A549 (cell line): ENCODE data around the gene MT1A. TPM values are rescaled to one million over a fixed set of nuclear protein-coding genes. Genes with fewer than 3 reads are reported as not detected.

Experiments
- ATAC-seq, 2 experiments: fragments of 200-7000 bp in 1 of 2; fragments of >200 bp in 1 of 2; cut with Nextera tagmentation in 1 of 2; cut with Tn5 transposase in 1 of 2; 3 replicates each; pipeline versions ENCODE4 v1.8.0 to v1.9.1; 2018 to 2020; ENCODE audit warnings: mild to moderate bottlenecking in 1 of 2, moderate library complexity in 1 of 2
- CTCF ChIA-PET: fragments of 300-600 bp; sonication (Branson Sonifier 250); formaldehyde crosslinking; extraction: SDS; loops from one replicate; lab custom pipeline; 2021; ENCODE audit warnings: antibody characterized with exemption, inconsistent platforms; lab: Yijun Ruan, JAX
- POLR2A ChIA-PET: fragments of 350-600 bp; formaldehyde crosslinking; extraction: SDS; loops from one replicate; lab custom pipeline; 2021; ENCODE audit warnings: antibody characterized with exemption, inconsistent platforms; lab: Yijun Ruan, JAX
- DNase-seq, 2 experiments: peaks; one replicate each; pipeline versions ENCODE4 v3.0.0 to v3.0.0-alpha.2; 2011 to 2016; ENCODE audit warnings: low read depth in 1 of 2, low spot score in 1 of 2
- FAIRE-seq: peaks from 2 replicates; lab custom pipeline; 2011; peaks lifted over from hg19 to GRCh38; lab: Jason Lieb, UNC
- H3K27ac ChIP-seq, 2 experiments: fragments of >200 bp; sonication (Bioruptor Twin); formaldehyde crosslinking; 3 replicates each; pipeline ENCODE4 v1.5.1; 2016 to 2017
- H3K4me1 ChIP-seq: fragments of >200 bp; sonication (Bioruptor Twin); formaldehyde crosslinking; 3 replicates; pipeline ENCODE4 v1.6.1; 2016
- H3K4me2 ChIP-seq: fragments of >200 bp; sonication (Bioruptor Twin); formaldehyde crosslinking; 3 replicates; pipeline ENCODE4 v1.6.1; 2016
- H3K4me3 ChIP-seq: fragments of >200 bp; sonication (Bioruptor Twin); formaldehyde crosslinking; 3 replicates; pipeline ENCODE4 v1.5.1; 2016
- H3K9me3 ChIP-seq: fragments of >200 bp; sonication (Bioruptor Twin); formaldehyde crosslinking; 3 replicates; pipeline ENCODE4 v1.6.1; 2016
- BCL3 ChIP-seq: fragments of >200 bp; sonication (Bioruptor Twin); formaldehyde crosslinking; IDR thresholded peaks from 3 replicates; pipeline ENCODE4 v1.6.1; 2016
- BHLHE40 ChIP-seq: IDR thresholded peaks from 2 replicates; pipeline ENCODE4 v1.6.1; 2012; ENCODE audit warnings: low read depth, low read length, inconsistent platforms
- CTCF ChIP-seq: fragments of >200 bp; sonication (Bioruptor Twin); formaldehyde crosslinking; IDR thresholded peaks from 3 replicates; pipeline ENCODE4 v1.5.1; 2016
- EHMT2 ChIP-seq: fragments of 200-600 bp; sonication (generic); IDR thresholded peaks from 2 replicates; pipeline ENCODE4 v1.6.1; 2016; ENCODE audit warnings: antibody characterized with exemption, low read depth, mild to moderate bottlenecking, moderate library complexity
- ELK1 ChIP-seq: fragments of 150-350 bp; IDR thresholded peaks from 2 replicates; pipeline ENCODE4 v1.6.1; 2014; ENCODE audit warnings: low read depth, mild to moderate bottlenecking, low read length
- FOXS1 ChIP-seq: fragments of 250-450 bp; sonication (Bioruptor Pico); IDR thresholded peaks from 2 replicates; pipeline ENCODE4 v1.5.0; 2020; ENCODE audit warnings: mild to moderate bottlenecking, moderate library complexity
- HDAC2 ChIP-seq: fragments of 200-600 bp; sonication (generic); IDR thresholded peaks from 2 replicates; pipeline ENCODE4 v1.6.1; 2016
- HEYL ChIP-seq: fragments of 250-450 bp; sonication (Bioruptor Pico); IDR thresholded peaks from 2 replicates; pipeline ENCODE4 v1.8.0; 2021; ENCODE audit warnings: mild to moderate bottlenecking, moderate library complexity
- HMGXB4 ChIP-seq: fragments of 250-450 bp; sonication (Bioruptor Pico); IDR thresholded peaks from 2 replicates; pipeline ENCODE4 v1.5.0; 2021; ENCODE audit warnings: mild to moderate bottlenecking, moderate library complexity, borderline replicate concordance
- HOXA7 ChIP-seq: fragments of 250-450 bp; sonication (Bioruptor Pico); IDR thresholded peaks from 2 replicates; pipeline ENCODE4 v1.5.0; 2020; ENCODE audit warnings: mild to moderate bottlenecking, moderate library complexity
- JUNB ChIP-seq: fragments of >200 bp; sonication (Bioruptor Twin); formaldehyde crosslinking; IDR thresholded peaks from 2 replicates; pipeline ENCODE4 v1.6.1; 2016
- MAFK ChIP-seq: fragments of 450-650 bp; IDR thresholded peaks from 2 replicates; pipeline ENCODE4 v1.6.1; 2014; ENCODE audit not compliant: partially characterized antibody
- NFE2L2 ChIP-seq: fragments of 150-350 bp; conservative IDR thresholded peaks from 2 replicates; pipeline ENCODE4 v1.6.1; 2014; ENCODE audit warnings: low read length
- REST ChIP-seq: fragments of 200-600 bp; sonication (generic); IDR thresholded peaks from 2 replicates; pipeline ENCODE4 v1.6.1; 2016; ENCODE audit warnings: antibody characterized with exemption, mild to moderate bottlenecking, moderate library complexity
- SREBF2 ChIP-seq: fragments of 450-650 bp; IDR thresholded peaks from 2 replicates; pipeline ENCODE4 v1.6.1; 2014; ENCODE audit warnings: mild to moderate bottlenecking, moderate library complexity
- TFCP2L1 ChIP-seq: fragments of 250-450 bp; sonication (Bioruptor Pico); IDR thresholded peaks from 2 replicates; pipeline ENCODE4 v1.5.0; 2021; ENCODE audit warnings: mild to moderate bottlenecking
- USF2 ChIP-seq: fragments of 450-650 bp; IDR thresholded peaks from 2 replicates; pipeline ENCODE4 v1.6.1; 2014; ENCODE audit warnings: antibody characterized with exemption
- ZFP36 ChIP-seq: fragments of 450-650 bp; IDR thresholded peaks from 2 replicates; pipeline ENCODE4 v1.6.1; 2014; ENCODE audit warnings: borderline replicate concordance; ENCODE audit not compliant: partially characterized antibody
- ZSCAN20 ChIP-seq: fragments of 250-450 bp; sonication (Bioruptor Pico); IDR thresholded peaks from 2 replicates; pipeline ENCODE4 v1.8.0; 2022; ENCODE audit warnings: mild to moderate bottlenecking, moderate library complexity
- WGBS: methylation state at CpG from one replicate; pipeline ENCODE4 v1.1.6; 2017; ENCODE audit errors: missing lambda C conversion rate; 5-methylcytosine and 5-hydroxymethylcytosine counted together
- polyA plus RNA-seq, 4 experiments: library from polyadenylated mRNA; depleted of rRNA in 3 of 4; stranded (reverse); fragments of >200 nt; fragmentation: RNase III in 1 of 4; extraction: RNeasy Plus Mini Kit Qiagen cat#74134 plus additional on column Dnase treatment in 1 of 4; gene quantifications; 2 replicates in 3 of 4; 3 replicates in 1 of 4; pipeline ENCODE4 v1.2.3, GENCODE V29; 2011 to 2017

Gene MT1A
- polyA plus RNA-seq, 2 of the 4 experiments (the other 2 are of a cell fraction) = 5.3 to 12.8 TPM

GRCh38 chr16:56675685-56676210 is 37.3 kb downstream of the MT1A start (continued):
- TF ChIP-seq BCL3 = no peak
- no peak for TF ChIP-seq HEYL (CRISPR knock-in tag)
- no peak for TF ChIP-seq HDAC2
- no peak for TF ChIP-seq USF2

- POLR2A ChIA-PET = interaction anchor here (0.9 kb wide), 1 partner anchor 20 kb away, joined by 4 read pairs; the partner anchor contains the start of gene MT1F
- H3K4me2 ChIP-seq = no peak overlapping the region
- no peak for TF ChIP-seq REST
- TF ChIP-seq, all 56 proteins: peak for 0
- Histone ChIP-seq H3K4me1 (peaks cover 4% of the 10 kb centered on the region; the same call in 1 of the 3 replicates), H3K4me3 (no peak overlapping the region), H3K27ac (no peak overlapping the region), H3K9me3 (no peaks in the 10 kb centered on the region)
- WGBS = 57% methylated on average over 3 of the region's 3 CpGs
- no peak for DNase-seq
- no peak for ATAC-seq
- CTCF ChIA-PET = interaction anchor here (0.8 to 4.3 kb wide), 6 partner anchors 15 to 163 kb away, joined by 3 to 33 read pairs (median 9); no protein-coding TSS in a partner anchor
- FAIRE-seq = no peak
These were observed 39.0 kb downstream of the MT1A start for GRCh38 chr16:56677474-56677873.

GRCh38 chr16:56679078-56679730 is 40.7 kb downstream of the MT1A start:
- ChIA-PET CTCF (interaction anchor here (1.2 to 4.3 kb wide), 5 partner anchors 17 to 111 kb away, joined by 3 to 33 read pairs (median 13); no protein-coding TSS in a partner anchor), POLR2A (no interaction called here)
- no peak overlapping the region for H3K4me3 ChIP-seq
- DNase-seq (no peak), ATAC-seq (no peak), FAIRE-seq (no peak)
- TF ChIP-seq TFCP2L1 (CRISPR knock-in tag) (no peak), NFE2L2 (no peak), ELK1 (no peak), ZFP36 (peak; percentile 17)
- no peaks in the 10 kb centered on the region for H3K9me3 ChIP-seq
- no peak overlapping the region; a peak in 1 of 6 replicates for H3K27ac ChIP-seq
- WGBS = 77% methylated on average over 3 of the region's 3 CpGs
- no peak overlapping the region for H3K4me2 ChIP-seq
- H3K4me1 ChIP-seq = peaks cover 9% of the 10 kb centered on the region; the same call in 2 of the 3 replicates

GRCh38 chr16:56679818-56680217 is 41.4 kb downstream of the MT1A start:
- 72% methylated on average over 6 of the region's 6 CpGs for WGBS
- no peak overlapping the region for H3K4me3 ChIP-seq
- ATAC-seq = no peak
- H3K27ac ChIP-seq = no peak overlapping the region; a peak in 1 of 6 replicates
- H3K4me1 ChIP-seq = peaks cover 9% of the 10 kb centered on the region; the same call in 2 of the 3 replicates
- no peak for FAIRE-seq
- H3K9me3 ChIP-seq = no peaks in the 10 kb centered on the region
- DNase-seq = no peak
- H3K4me2 ChIP-seq = no peak overlapping the region
- POLR2A ChIA-PET = no interaction called here
- CTCF ChIA-PET = interaction anchor here (0.6 kb wide), 1 partner anchor 22 kb away, joined by 3 read pairs; no protein-coding TSS in a partner anchor
- TF ChIP-seq CTCF = no peak
- TF ChIP-seq BHLHE40 = no peak
- TF ChIP-seq SREBF2 = no peak
- no peak for TF ChIP-seq FOXS1
- TF ChIP-seq ZSCAN20 = no peak
- no peak for TF ChIP-seq MAFK
- TF ChIP-seq HOXA7 (CRISPR knock-in tag) = no peak
- TF ChIP-seq EHMT2 = no peak
- TF ChIP-seq HDAC2 = no peak
- TF ChIP-seq JUNB = no peak
- TF ChIP-seq HMGXB4 = no peak
